MCF 10A (cell line): Measurements from ENCODE around the gene CCR9. TPM values are rescaled to one million over a fixed set of nuclear protein-coding genes. Genes with fewer than 3 reads are reported as not detected.

ENCODE experiments used
- BruUV-seq: library from RNA; stranded (reverse); fragments of 400-500 nt; replicated peaks from 2 replicates; lab custom pipeline; 2021; lab: Mats Ljungman, UMichigan
- CTCF ChIA-PET: fragments of 300-600 bp; sonication (Branson Sonifier 250); formaldehyde crosslinking; extraction: SDS; loops from one replicate; lab custom pipeline; 2021; ENCODE audit warnings: antibody characterized with exemption, inconsistent platforms; lab: Yijun Ruan, JAX
- POLR2A ChIA-PET: fragments of 300-600, 350-650 bp; sonication (Branson Sonifier 250); formaldehyde crosslinking; extraction: SDS; loops from one replicate; lab custom pipeline; 2020; ENCODE audit warnings: antibody characterized with exemption, inconsistent platforms; lab: Yijun Ruan, JAX
- DNase-seq: peaks from one replicate; pipeline ENCODE4 v3.0.0-alpha.2; 2018; ENCODE audit not compliant: unreplicated experiment
- H3K27ac Mint-ChIP-seq: one replicate; pipeline ENCODE4 v1.8.0; 2022; ENCODE audit warnings: mild to moderate bottlenecking, low read depth, mixed read lengths; ENCODE audit not compliant: unreplicated experiment
- H3K27me3 Mint-ChIP-seq: one replicate; pipeline ENCODE4 v1.8.0; 2022; ENCODE audit warnings: mixed read lengths; ENCODE audit not compliant: insufficient read depth, unreplicated experiment
- H3K36me3 Mint-ChIP-seq: one replicate; pipeline ENCODE4 v1.8.0; 2022; ENCODE audit warnings: mild to moderate bottlenecking, moderate library complexity, mixed read lengths; ENCODE audit not compliant: insufficient read depth, unreplicated experiment
- H3K4me1 Mint-ChIP-seq: one replicate; pipeline ENCODE4 v1.8.0; 2022; ENCODE audit warnings: mixed read lengths; ENCODE audit not compliant: insufficient read depth, unreplicated experiment
- H3K4me3 Mint-ChIP-seq: one replicate; pipeline ENCODE4 v1.8.0; 2022; ENCODE audit warnings: mild to moderate bottlenecking, moderate library complexity, mixed read lengths; ENCODE audit not compliant: unreplicated experiment
- H3K9me3 Mint-ChIP-seq: one replicate; pipeline ENCODE4 v1.8.0; 2022; ENCODE audit warnings: mixed read lengths; ENCODE audit not compliant: unreplicated experiment
- intact Hi-C: fragments of 100-400 bp; cut with micrococcal nuclease; formaldehyde crosslinking; loops from 2 replicates; pipeline ENCODE4 v1.14.1; 2022
- total RNA-seq: library from RNA; stranded (reverse); gene quantifications from 2 replicates; pipeline ENCODE4 v1.2.3, GENCODE V29; 2022
- TF ChIP-seq, protein P1 (sequence below): fragments of 200-600 bp; IDR thresholded peaks from one replicate; pipeline ENCODE4 v1.8.0; 2022; ENCODE audit warnings: antibody characterized with exemption, mild to moderate bottlenecking; ENCODE audit not compliant: unreplicated experiment

Gene CCR9
- total RNA-seq, 1 experiment from 2014 or later = not detected

DNA sequence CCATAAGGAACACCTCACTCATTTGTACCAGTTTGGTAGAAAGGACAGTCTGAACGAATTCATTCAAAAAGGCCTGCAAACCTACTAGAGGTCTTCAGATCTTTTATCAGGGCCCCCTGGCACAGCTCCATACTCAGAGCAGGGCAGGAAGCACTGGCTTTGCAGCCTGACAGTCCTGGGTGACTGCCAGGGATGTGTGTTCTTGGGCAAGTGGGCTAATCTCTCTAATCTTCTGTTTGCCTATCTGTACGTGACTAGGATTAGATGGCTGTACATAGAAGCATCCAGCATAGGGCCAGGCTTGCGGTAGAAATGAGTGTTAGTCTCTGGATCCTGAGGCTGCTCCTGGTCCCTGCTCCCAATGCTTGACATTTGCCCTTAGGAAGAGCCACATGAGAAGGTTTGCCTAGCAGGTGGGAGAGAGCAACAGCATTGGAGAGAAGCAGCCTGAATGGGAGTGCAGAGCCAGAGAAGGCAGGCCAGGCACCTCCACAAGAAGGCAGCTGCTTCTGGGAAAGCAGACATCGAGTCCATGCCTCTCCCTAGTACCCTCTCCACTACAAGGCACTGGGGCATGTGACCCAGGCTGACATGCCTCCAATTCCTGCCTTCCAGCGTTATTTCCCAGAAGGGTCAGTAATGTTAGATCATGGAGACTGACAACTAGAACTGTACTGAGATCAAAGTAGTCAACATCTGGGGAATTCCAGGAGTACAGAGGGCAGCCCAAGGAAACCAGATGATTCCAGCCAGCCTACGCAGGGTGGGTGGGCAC is 55.9 kb downstream of the CCR9 start:
- ChIA-PET CTCF (interaction anchor here (1.2 to 9.6 kb wide), 2 partner anchors 25 to 136 kb away, joined by 4 to 241 read pairs; no protein-coding TSS in a partner anchor), POLR2A (no interaction called here)
- no TSS peak for BruUV-seq
- no peak for DNase-seq
- Mint-ChIP-seq H3K27me3 (no peaks in the 10 kb centered on the region), H3K4me1 (peaks cover 6% of the 10 kb centered on the region), H3K4me3 (no peak overlapping the region), H3K36me3 (peaks cover 13% of the 10 kb centered on the region), H3K27ac (no peak overlapping the region), H3K9me3 (peaks cover 7% of the 10 kb centered on the region)
- TF ChIP-seq, protein P1, sequence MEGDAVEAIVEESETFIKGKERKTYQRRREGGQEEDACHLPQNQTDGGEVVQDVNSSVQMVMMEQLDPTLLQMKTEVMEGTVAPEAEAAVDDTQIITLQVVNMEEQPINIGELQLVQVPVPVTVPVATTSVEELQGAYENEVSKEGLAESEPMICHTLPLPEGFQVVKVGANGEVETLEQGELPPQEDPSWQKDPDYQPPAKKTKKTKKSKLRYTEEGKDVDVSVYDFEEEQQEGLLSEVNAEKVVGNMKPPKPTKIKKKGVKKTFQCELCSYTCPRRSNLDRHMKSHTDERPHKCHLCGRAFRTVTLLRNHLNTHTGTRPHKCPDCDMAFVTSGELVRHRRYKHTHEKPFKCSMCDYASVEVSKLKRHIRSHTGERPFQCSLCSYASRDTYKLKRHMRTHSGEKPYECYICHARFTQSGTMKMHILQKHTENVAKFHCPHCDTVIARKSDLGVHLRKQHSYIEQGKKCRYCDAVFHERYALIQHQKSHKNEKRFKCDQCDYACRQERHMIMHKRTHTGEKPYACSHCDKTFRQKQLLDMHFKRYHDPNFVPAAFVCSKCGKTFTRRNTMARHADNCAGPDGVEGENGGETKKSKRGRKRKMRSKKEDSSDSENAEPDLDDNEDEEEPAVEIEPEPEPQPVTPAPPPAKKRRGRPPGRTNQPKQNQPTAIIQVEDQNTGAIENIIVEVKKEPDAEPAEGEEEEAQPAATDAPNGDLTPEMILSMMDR = no peak
- intact Hi-C loops = no loop called here

DNA sequence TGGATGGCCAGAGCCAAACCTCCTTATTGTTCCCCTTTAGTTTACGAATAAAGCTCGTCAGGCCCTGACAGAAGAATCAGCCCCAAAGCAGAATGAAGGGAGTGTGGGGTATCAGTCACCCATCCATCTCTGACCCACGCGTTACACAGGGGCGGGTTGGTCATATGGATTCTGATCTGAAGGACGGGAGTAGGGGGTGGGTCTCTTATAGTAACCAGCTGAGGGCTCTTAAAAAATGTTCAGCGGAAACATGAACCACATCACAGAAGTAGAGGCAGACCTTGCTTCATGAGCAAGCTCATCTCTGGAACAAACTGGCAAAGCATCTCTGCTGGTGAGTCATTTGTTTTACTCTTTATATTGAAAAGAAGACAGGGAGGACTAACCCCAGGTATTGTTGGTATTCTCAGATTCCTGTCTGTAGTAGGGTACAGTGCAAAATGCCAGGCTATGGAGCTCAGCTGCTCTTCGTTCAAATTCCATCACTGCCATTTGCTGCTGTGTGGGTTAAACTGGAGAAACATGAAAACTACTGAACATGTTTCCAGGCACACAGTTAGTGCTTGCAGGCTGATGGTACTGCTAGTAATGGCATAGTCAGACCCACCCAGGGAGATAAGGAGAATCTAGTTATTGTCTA is 57.0 kb downstream of the CCR9 start, which contains the start of gene CXCR6:
CXCR6 (plus strand) TSS at position 258 of the 640 bp plus-strand sequence. CDS start 3,018 bp downstream, outside the sequence.
- Mint-ChIP-seq H3K27ac (no peak within 1 kb of the TSS), H3K9me3 (peaks cover 7% of the 10 kb centered on the region), H3K27me3 (no peaks in the 10 kb centered on the region), H3K4me3 (no peak within 1 kb of the TSS), H3K36me3 (peaks cover 11% of the 10 kb centered on the region), H3K4me1 (peaks cover 6% of the 10 kb centered on the region)
- BruUV-seq = no TSS peak
- ChIA-PET CTCF (interaction anchor here (0.6 to 9.6 kb wide), 5 partner anchors 24 to 873 kb away, joined by 3 to 241 read pairs (median 3); no protein-coding TSS in a partner anchor), POLR2A (interaction anchor here (0.7 kb wide), 1 partner anchor 365 kb away, joined by 3 read pairs; no protein-coding TSS in a partner anchor)
- intact Hi-C loops = no loop called here
- DNase-seq = no peak
- TF ChIP-seq, protein P1 = no peak

DNA sequence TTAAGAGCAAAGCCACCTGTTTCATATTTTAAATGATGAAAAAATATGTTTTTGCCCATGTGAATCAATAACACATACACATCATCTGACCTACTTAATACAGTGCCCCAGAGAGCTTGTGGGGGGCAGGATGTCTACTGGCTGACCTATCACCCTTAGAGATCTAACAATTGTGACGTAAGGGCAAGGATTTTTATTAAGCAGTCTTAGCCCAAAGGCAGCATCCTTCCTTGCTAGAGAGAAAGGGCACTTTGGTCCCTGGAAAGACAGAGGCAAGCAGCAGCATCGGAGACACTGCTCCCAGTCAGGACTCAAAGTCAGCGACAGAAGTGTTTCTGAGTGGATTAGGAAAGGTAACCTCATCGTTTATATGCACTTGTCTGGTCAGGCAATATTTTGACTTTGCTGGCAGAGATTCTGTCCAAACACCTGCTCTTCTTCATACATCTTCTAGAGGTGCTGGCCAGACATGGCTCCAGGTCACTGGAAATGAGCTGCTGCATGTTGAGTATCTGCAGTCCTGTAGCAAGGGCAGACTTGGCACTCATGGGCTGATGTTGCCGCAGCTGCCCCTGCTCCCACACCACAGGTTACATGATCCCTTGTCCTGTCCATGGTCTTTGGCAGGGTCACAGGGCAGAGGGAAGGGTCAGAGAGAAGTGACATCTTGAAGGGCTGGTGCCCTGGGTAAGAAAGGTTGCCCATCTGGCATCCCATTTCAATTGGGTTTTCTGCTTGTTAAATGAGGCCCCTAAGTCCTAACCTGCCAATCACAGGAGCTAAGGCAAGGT is 58.7 kb downstream of the CCR9 start:
- Mint-ChIP-seq H3K27me3 (no peaks in the 10 kb centered on the region), H3K27ac (no peak overlapping the region), H3K9me3 (peaks cover 7% of the 10 kb centered on the region), H3K36me3 (peaks cover 16% of the 10 kb centered on the region), H3K4me1 (no peaks in the 10 kb centered on the region), H3K4me3 (no peak overlapping the region)
- no peak for DNase-seq
- ChIA-PET POLR2A (no interaction called here), CTCF (interaction anchor here (0.7 to 2.2 kb wide), 4 partner anchors 17 to 135 kb away, joined by 5 to 8 read pairs (median 6); no protein-coding TSS in a partner anchor)
- intact Hi-C loops = no loop called here
- TF ChIP-seq, protein P1 = no peak
- no TSS peak for BruUV-seq
